NOMO-1 treated with dmso at 0.1 percent for 144 hours (cell line): ENCODE data around the gene MGST3.
"Not testable (repeated sequence)": the region's sequence is repeated elsewhere in the genome, so short reads cannot be mapped to it uniquely, and the experiment has no call there.

Experiments used
- DNase-seq: peaks from one replicate; lab custom pipeline; 2025; ENCODE audit not compliant: unreplicated experiment; lab: John Stamatoyannopoulos, UW

MGST3 gene

GRCh38 chr1:165629151-165629550 lies 1.9 kb upstream of the MGST3 start:
- DNase-seq, result no peak

- DNase-seq, result no peak
These were observed 996 bp upstream of the MGST3 start for GRCh38 chr1:165629848-165630628.

GRCh38 chr1:165631342-165632151 lies 513 bp downstream of the MGST3 start:
- peak; percentile 74 for DNase-seq

- DNase-seq, result no peak
These were observed 1.1 kb downstream of the MGST3 start for GRCh38 chr1:165632152-165632469.

GRCh38 chr1:165632491-165632890 lies 1.5 kb downstream of the MGST3 start:
- DNase-seq, result no peak

- no peak for DNase-seq
These were observed 2.6 kb downstream of the MGST3 start for GRCh38 chr1:165633614-165634013.

GRCh38 chr1:165634154-165634921 lies 3.3 kb downstream of the MGST3 start:
- DNase-seq, result no peak

GRCh38 chr1:165635329-165635728 lies 4.3 kb downstream of the MGST3 start:
- DNase-seq, result no peak

GRCh38 chr1:165635823-165636222 lies 4.8 kb downstream of the MGST3 start:
- DNase-seq, result no peak

- no peak for DNase-seq
These were observed 6.4 kb downstream of the MGST3 start for GRCh38 chr1:165637427-165637826.

GRCh38 chr1:165638211-165638610 lies 7.2 kb downstream of the MGST3 start:
- not testable (repeated sequence) for DNase-seq

GRCh38 chr1:165639821-165640623 lies 9.0 kb downstream of the MGST3 start:
- no peak for DNase-seq

- DNase-seq, result no peak
These were observed 10.4 kb downstream of the MGST3 start for GRCh38 chr1:165641231-165641987.

- DNase-seq, result no peak
These were observed 13.2 kb downstream of the MGST3 start for GRCh38 chr1:165644064-165644735.

GRCh38 chr1:165645654-165646366 lies 14.8 kb downstream of the MGST3 start:
- no peak for DNase-seq

- DNase-seq, result no peak
These were observed 16.5 kb downstream of the MGST3 start for GRCh38 chr1:165647517-165647916.

- no peak for DNase-seq
These were observed 16.9 kb downstream of the MGST3 start for GRCh38 chr1:165647970-165648369.

GRCh38 chr1:165648919-165649572 lies 18.0 kb downstream of the MGST3 start:
- DNase-seq, result no peak
